ENCODE measurements around the gene BCAS3. TPM values are rescaled to one million over a fixed set of nuclear protein-coding genes. Genes with fewer than 3 reads are reported as not detected.
A peak's percentile ranks its signal among the peaks of the same experiment; 100 is the strongest.

BCAS3 gene
- polyA plus RNA-seq, 3 donors: 10.3 to 19.1 (median 14.7) TPM

GRCh38 chr17:60750640-60751039, 73.0 kb downstream of the BCAS3 start:
- H3K4me1 ChIP-seq (ENCODE audit: control insufficient read depth in 1 of 2, insufficient read depth in 2 of 2, low read length in 2 of 2): peaks cover 2 to 8% of the 10 kb centered on the region in 2 donors
- no peak for TF ChIP-seq CTCF (IDR thresholded peaks at IDR 0.05)
- Mint-ChIP-seq H3K4me3 (no peak overlapping the region), H3K27me3 (ENCODE audit: low read depth in 3 of 3) (no peaks in the 10 kb centered on the region), H3K36me3 (peaks cover 14 to 15% of the 10 kb centered on the region in 2 donors), H3K27ac (peak overlapping the region in 2 of 7 donors; percentile 1 to 2), H3K9me3 (peaks cover 0 to 5% (median 3%) of the 10 kb centered on the region in 7 donors), H3K4me1 (peaks cover 8% of the 10 kb centered on the region)
- no peak overlapping the region for H3K27ac ChIP-seq (ENCODE audit: low read depth in 1 of 2, low read length in 2 of 2)
- no peak overlapping the region for H3K4me2 ChIP-seq (replicated peaks; ENCODE audit: extremely low read depth, low read length, poor library complexity, severe bottlenecking)
- no peak for DNase-seq
- H3K79me2 ChIP-seq (ENCODE audit: insufficient read depth, low read length): no peaks in the 10 kb centered on the region
- H3K36me3 ChIP-seq (replicated peaks in 1 of 2; ENCODE audit: control insufficient read depth in 1 of 2, insufficient read depth in 2 of 2, low read length in 2 of 2): no peaks in the 10 kb centered on the region
- H4K20me1 ChIP-seq (ENCODE audit: insufficient read depth, low read length): no peaks in the 10 kb centered on the region
- peaks cover 3 to 5% of the 10 kb centered on the region in 2 donors for H3K9me3 ChIP-seq (replicated peaks in 1 of 2; ENCODE audit: control insufficient read depth in 1 of 2, insufficient read depth in 1 of 2, low read length in 2 of 2)
- no peaks in the 10 kb centered on the region for H3K27me3 ChIP-seq (ENCODE audit: control insufficient read depth in 2 of 2, insufficient read depth in 2 of 2, low read length in 2 of 2)
- no peak overlapping the region for H3K9ac ChIP-seq (ENCODE audit: insufficient read depth, low read length, poor library complexity, severe bottlenecking)
- intact Hi-C loops (cut with micrococcal nuclease): no loop called here
- H3K4me3 ChIP-seq (replicated peaks in 1 of 3; ENCODE audit: low read depth in 2 of 3, low read length in 3 of 3): no peak overlapping the region
- H2AFZ ChIP-seq (ENCODE audit: insufficient read depth, low read depth, low read length, poor library complexity, severe bottlenecking): no peak overlapping the region

GRCh38 chr17:60751884-60752283, 74.2 kb downstream of the BCAS3 start:
- Histone ChIP-seq H3K4me3 (replicated peaks in 1 of 3; ENCODE audit: low read depth in 2 of 3, low read length in 3 of 3) (no peak overlapping the region), H3K79me2 (ENCODE audit: insufficient read depth, low read length) (no peaks in the 10 kb centered on the region), H3K9me3 (replicated peaks in 1 of 2; ENCODE audit: control insufficient read depth in 1 of 2, insufficient read depth in 1 of 2, low read length in 2 of 2) (peaks cover 3 to 5% of the 10 kb centered on the region in 2 donors), H3K4me1 (ENCODE audit: control insufficient read depth in 1 of 2, insufficient read depth in 2 of 2, low read length in 2 of 2) (peaks cover 2 to 8% of the 10 kb centered on the region in 2 donors), H4K20me1 (ENCODE audit: insufficient read depth, low read length) (no peaks in the 10 kb centered on the region), H2AFZ (ENCODE audit: insufficient read depth, low read depth, low read length, poor library complexity, severe bottlenecking) (no peak overlapping the region), H3K27me3 (ENCODE audit: control insufficient read depth in 2 of 2, insufficient read depth in 2 of 2, low read length in 2 of 2) (no peaks in the 10 kb centered on the region), H3K4me2 (replicated peaks; ENCODE audit: extremely low read depth, low read length, poor library complexity, severe bottlenecking) (no peak overlapping the region), H3K36me3 (replicated peaks in 1 of 2; ENCODE audit: control insufficient read depth in 1 of 2, insufficient read depth in 2 of 2, low read length in 2 of 2) (no peaks in the 10 kb centered on the region), H3K9ac (ENCODE audit: insufficient read depth, low read length, poor library complexity, severe bottlenecking) (no peak overlapping the region), H3K27ac (ENCODE audit: low read depth in 1 of 2, low read length in 2 of 2) (no peak overlapping the region)
- Mint-ChIP-seq H3K36me3 (peaks cover 15 to 17% of the 10 kb centered on the region in 2 donors), H3K27ac (no peak overlapping the region), H3K4me1 (peaks cover 8% of the 10 kb centered on the region), H3K9me3 (peaks cover 0 to 6% (median 3%) of the 10 kb centered on the region in 7 donors), H3K4me3 (no peak overlapping the region), H3K27me3 (ENCODE audit: low read depth in 3 of 3) (no peaks in the 10 kb centered on the region)
- no CpG with 5 or more reads among the region's 1 CpG for WGBS (ENCODE audit: insufficient coverage)
- no peak for DNase-seq
- intact Hi-C loops (cut with micrococcal nuclease): no loop called here
- TF ChIP-seq CTCF (IDR thresholded peaks at IDR 0.05): no peak

Data from CD14-positive monocyte (primary cell).